DND-41 (cell line): ENCODE results near the gene TNIK.

Experiments used
- ATAC-seq: fragments of 200-7000 bp; cut with Tn5 transposase; 3 replicates; pipeline ENCODE4 v1.9.1; 2021; ENCODE audit warnings: low read depth; ENCODE audit not compliant: insufficient read depth
- DNase-seq: peaks from one replicate; pipeline ENCODE4 v3.0.0-alpha.2; 2020
- H2AFZ ChIP-seq: 2 replicates; pipeline ENCODE4 v1.6.0; 2012; ENCODE audit warnings: low read depth, low read length
- H3K27ac ChIP-seq: 2 replicates; pipeline ENCODE4 v1.5.1; 2012; ENCODE audit warnings: low read length, inconsistent platforms
- H3K27me3 ChIP-seq: fragments of 200-600 bp; sonication (generic); 2 replicates; pipeline ENCODE4 v1.6.0; 2012; ENCODE audit warnings: low read length, mild to moderate bottlenecking, inconsistent platforms; ENCODE audit not compliant: insufficient read depth, poor library complexity
- H3K36me3 ChIP-seq: 2 replicates; pipeline ENCODE4 v1.5.1; 2012; ENCODE audit warnings: low read length, inconsistent platforms; ENCODE audit not compliant: insufficient read depth
- H3K4me1 ChIP-seq: 2 replicates; pipeline ENCODE4 v1.5.1; 2012; ENCODE audit warnings: mild to moderate bottlenecking, low read length; ENCODE audit not compliant: insufficient read depth
- H3K4me2 ChIP-seq: 2 replicates; pipeline ENCODE4 v1.6.0; 2012; ENCODE audit warnings: mild to moderate bottlenecking, moderate library complexity, low read length, inconsistent platforms; ENCODE audit not compliant: insufficient read depth
- H3K4me3 ChIP-seq, 2 experiments: fragments of 200-600 bp in 1 of 2; shearing (Covaris generic) in 1 of 2; 2 replicates each; pipeline ENCODE4 v1.5.1; 2012 to 2016; ENCODE audit warnings: inconsistent platforms in 2 of 2, low read length in 2 of 2, mild to moderate bottlenecking in 2 of 2, low read depth in 1 of 2, moderate library complexity in 1 of 2
- H3K79me2 ChIP-seq: 2 replicates; pipeline ENCODE4 v1.6.0; 2012; ENCODE audit warnings: low read length, inconsistent platforms; ENCODE audit not compliant: insufficient read depth
- H3K9ac ChIP-seq: 2 replicates; pipeline ENCODE4 v1.6.0; 2012; ENCODE audit warnings: low read depth, mild to moderate bottlenecking, inconsistent platforms, low read length, moderate library complexity
- H3K9me3 ChIP-seq: 2 replicates; pipeline ENCODE4 v1.5.1; 2012; ENCODE audit warnings: low read length, moderate library complexity, mild to moderate bottlenecking, inconsistent platforms; ENCODE audit not compliant: insufficient read depth, severe bottlenecking
- H4K20me1 ChIP-seq: 2 replicates; pipeline ENCODE4 v1.6.0; 2012; ENCODE audit warnings: low read length; ENCODE audit not compliant: insufficient read depth
- EZH2 ChIP-seq: IDR thresholded peaks from 3 replicates; pipeline ENCODE4 v1.6.1; 2012; ENCODE audit warnings: borderline replicate concordance, low read depth, mild to moderate bottlenecking, moderate library complexity, low read length, inconsistent platforms; ENCODE audit not compliant: severe bottlenecking
- TF ChIP-seq, protein P1 (sequence below): IDR thresholded peaks from 2 replicates; pipeline ENCODE4 v1.5.1; 2012; ENCODE audit warnings: borderline replicate concordance, low read length, moderate library complexity, mild to moderate bottlenecking; ENCODE audit not compliant: poor library complexity, severe bottlenecking; ENCODE audit errors: extremely low read depth

Gene TNIK

DNA sequence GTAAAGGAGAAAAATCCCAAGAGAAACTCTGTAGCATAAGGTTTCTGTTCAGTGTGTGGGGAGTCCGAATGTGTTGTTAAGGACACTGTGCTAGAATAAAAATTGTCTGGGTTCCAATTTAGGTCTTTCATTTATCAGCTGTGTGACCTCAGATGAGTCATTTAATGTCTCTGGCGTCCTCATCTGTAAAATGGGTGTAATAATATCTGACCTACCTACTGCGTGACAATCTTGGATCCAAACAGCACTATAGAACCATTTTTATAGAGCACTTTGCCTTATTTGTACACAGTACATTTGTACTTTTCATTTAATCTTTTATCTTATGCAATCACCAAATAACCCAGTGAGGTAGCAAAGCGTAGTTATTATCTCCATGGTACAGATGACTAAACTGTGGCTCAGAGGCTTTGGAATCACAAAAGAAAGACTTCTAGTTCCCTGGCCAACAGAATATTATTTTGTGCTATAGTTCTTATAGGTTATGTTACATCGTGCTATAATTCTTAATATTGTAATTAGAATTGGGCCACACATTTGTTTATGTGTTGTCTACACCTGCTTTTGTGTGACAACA lies 46.6 kb upstream of the TNIK start:
- Histone ChIP-seq H2AFZ (no peak overlapping the region), H3K4me1 (no peaks in the 10 kb centered on the region), H3K4me2 (no peak overlapping the region), H3K79me2 (no peaks in the 10 kb centered on the region), H3K27me3 (no peaks in the 10 kb centered on the region), H3K9ac (no peak overlapping the region), H4K20me1 (no peaks in the 10 kb centered on the region), H3K36me3 (no peaks in the 10 kb centered on the region), H3K9me3 (no peaks in the 10 kb centered on the region), H3K27ac (no peak overlapping the region), H3K4me3 (no peak overlapping the region)
- ATAC-seq: no peak
- DNase-seq: no peak
- no peak for TF ChIP-seq EZH2
- TF ChIP-seq, protein P1, sequence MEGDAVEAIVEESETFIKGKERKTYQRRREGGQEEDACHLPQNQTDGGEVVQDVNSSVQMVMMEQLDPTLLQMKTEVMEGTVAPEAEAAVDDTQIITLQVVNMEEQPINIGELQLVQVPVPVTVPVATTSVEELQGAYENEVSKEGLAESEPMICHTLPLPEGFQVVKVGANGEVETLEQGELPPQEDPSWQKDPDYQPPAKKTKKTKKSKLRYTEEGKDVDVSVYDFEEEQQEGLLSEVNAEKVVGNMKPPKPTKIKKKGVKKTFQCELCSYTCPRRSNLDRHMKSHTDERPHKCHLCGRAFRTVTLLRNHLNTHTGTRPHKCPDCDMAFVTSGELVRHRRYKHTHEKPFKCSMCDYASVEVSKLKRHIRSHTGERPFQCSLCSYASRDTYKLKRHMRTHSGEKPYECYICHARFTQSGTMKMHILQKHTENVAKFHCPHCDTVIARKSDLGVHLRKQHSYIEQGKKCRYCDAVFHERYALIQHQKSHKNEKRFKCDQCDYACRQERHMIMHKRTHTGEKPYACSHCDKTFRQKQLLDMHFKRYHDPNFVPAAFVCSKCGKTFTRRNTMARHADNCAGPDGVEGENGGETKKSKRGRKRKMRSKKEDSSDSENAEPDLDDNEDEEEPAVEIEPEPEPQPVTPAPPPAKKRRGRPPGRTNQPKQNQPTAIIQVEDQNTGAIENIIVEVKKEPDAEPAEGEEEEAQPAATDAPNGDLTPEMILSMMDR: no peak

DNA sequence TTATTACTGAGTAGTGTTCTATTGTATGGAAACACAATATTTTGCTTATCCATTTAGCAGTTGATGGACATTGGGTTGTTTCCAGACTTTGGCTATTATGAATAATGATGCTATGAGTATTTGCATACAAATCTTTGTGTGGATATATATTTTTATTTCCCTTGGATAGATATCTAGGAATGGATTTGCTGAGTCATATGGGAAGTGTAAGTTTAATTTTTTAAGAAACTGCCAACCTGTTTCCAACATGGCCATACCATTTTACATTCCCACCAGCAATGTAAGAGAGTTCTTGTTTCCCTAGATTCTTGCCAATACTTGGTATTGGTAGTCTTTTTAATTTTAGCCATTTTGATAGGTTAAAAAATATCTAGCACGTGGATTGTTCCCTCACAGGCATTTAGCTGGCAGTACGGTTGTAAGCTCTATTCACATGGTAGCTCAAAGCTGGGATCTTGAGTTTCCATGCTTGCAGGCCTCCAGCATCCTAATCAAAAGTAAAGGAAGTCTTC lies 45.7 kb upstream of the TNIK start:
- Histone ChIP-seq H2AFZ (no peak overlapping the region), H4K20me1 (no peaks in the 10 kb centered on the region), H3K9me3 (no peaks in the 10 kb centered on the region), H3K27ac (no peak overlapping the region), H3K4me2 (no peak overlapping the region), H3K27me3 (no peaks in the 10 kb centered on the region), H3K79me2 (no peaks in the 10 kb centered on the region), H3K4me1 (no peaks in the 10 kb centered on the region), H3K36me3 (no peaks in the 10 kb centered on the region), H3K9ac (no peak overlapping the region), H3K4me3 (no peak overlapping the region)
- ATAC-seq: no peak
- TF ChIP-seq EZH2: no peak
- TF ChIP-seq, protein P1: no peak
- DNase-seq: no peak

DNA sequence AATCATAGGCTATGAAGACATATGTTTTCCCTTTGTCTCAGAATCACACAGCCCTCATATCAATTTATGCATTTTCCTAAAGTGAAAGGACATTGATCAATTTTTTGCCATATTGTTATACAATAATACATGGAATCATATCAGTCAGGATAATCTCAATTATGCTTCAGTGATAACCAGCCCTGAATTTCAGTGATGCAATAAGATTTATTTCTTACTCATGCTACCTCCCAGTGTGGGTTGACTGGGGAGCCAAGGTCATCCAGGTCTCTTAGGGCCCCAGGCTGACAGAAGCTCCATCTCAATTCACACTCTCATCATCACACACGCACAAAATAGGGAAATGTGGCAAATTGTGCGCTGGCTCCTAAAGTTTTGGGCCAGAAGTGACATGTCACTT lies 44.2 kb upstream of the TNIK start:
- no peak for DNase-seq
- H2AFZ ChIP-seq: no peak overlapping the region
- no peaks in the 10 kb centered on the region for H3K79me2 ChIP-seq
- H3K9me3 ChIP-seq: no peaks in the 10 kb centered on the region
- TF ChIP-seq, protein P1: no peak
- H3K4me3 ChIP-seq: no peak overlapping the region
- no peak overlapping the region for H3K9ac ChIP-seq
- H4K20me1 ChIP-seq: no peaks in the 10 kb centered on the region
- no peak overlapping the region for H3K27ac ChIP-seq
- H3K27me3 ChIP-seq: no peaks in the 10 kb centered on the region
- no peaks in the 10 kb centered on the region for H3K4me1 ChIP-seq
- no peak overlapping the region for H3K4me2 ChIP-seq
- no peaks in the 10 kb centered on the region for H3K36me3 ChIP-seq
- ATAC-seq: no peak
